Neural cell (in vitro differentiated cells): ENCODE results near the gene SH3RF3. TPM values are rescaled to one million over a fixed set of nuclear protein-coding genes. Genes with fewer than 3 reads are reported as not detected.

Experiments used
- H2AFZ ChIP-seq: fragments of 200-600, 300-800 bp; sonication (generic), shearing (Covaris generic); 2 replicates; pipeline ENCODE4 v1.6.0; 2014; ENCODE audit warnings: low read depth, mild to moderate bottlenecking, antibody characterized with exemption, low read length, moderate library complexity
- H3F3A ChIP-seq: fragments of 200-600 bp; shearing (Covaris generic); 2 replicates; pipeline ENCODE4 v1.6.1; 2016; ENCODE audit warnings: mild to moderate bottlenecking, moderate library complexity, mixed read lengths, antibody characterized with exemption, low read length; ENCODE audit not compliant: insufficient read depth, poor library complexity, severe bottlenecking
- H3K27ac ChIP-seq: fragments of 200-600, 300-800 bp; sonication (generic), shearing (Covaris generic); 2 replicates; pipeline ENCODE4 v1.5.1; 2014; ENCODE audit warnings: mild to moderate bottlenecking, low read length, moderate library complexity
- H3K27me3 ChIP-seq: fragments of 300-800, 200-600 bp; sonication (generic), shearing (Covaris generic); 2 replicates; pipeline ENCODE4 v1.6.0; 2014; ENCODE audit warnings: mild to moderate bottlenecking, low read depth, low read length, moderate library complexity; ENCODE audit not compliant: insufficient read depth
- H3K36me3 ChIP-seq: fragments of 300-800, 200-600 bp; sonication (generic), shearing (Covaris generic); 2 replicates; pipeline ENCODE4 v1.5.1; 2014; ENCODE audit warnings: mild to moderate bottlenecking, antibody characterized with exemption, low read length, moderate library complexity; ENCODE audit not compliant: insufficient read depth
- H3K4me2 ChIP-seq: fragments of 300-800, 200-600 bp; sonication (generic), shearing (Covaris generic); 2 replicates; pipeline ENCODE4 v1.6.0; 2014; ENCODE audit warnings: mild to moderate bottlenecking, low read length
- H3K4me3 ChIP-seq: fragments of 300-800, 200-600 bp; sonication (generic), shearing (Covaris generic); 2 replicates; pipeline ENCODE4 v1.5.1; 2014; ENCODE audit warnings: mild to moderate bottlenecking, low read length, moderate library complexity
- H3K79me2 ChIP-seq: fragments of 200-600 bp; shearing (Covaris generic); replicated peaks from 2 replicates; pipeline ENCODE4 v1.6.0; 2014; ENCODE audit warnings: mild to moderate bottlenecking, low read length, moderate library complexity; ENCODE audit not compliant: insufficient read depth
- H3K9ac ChIP-seq: fragments of 300-800, 200-600 bp; sonication (generic), shearing (Covaris generic); 2 replicates; pipeline ENCODE4 v1.6.1; 2016; ENCODE audit warnings: mild to moderate bottlenecking, low read length, mixed read lengths
- H3K9me2 ChIP-seq: fragments of 200-600 bp; shearing (Covaris generic); 2 replicates; pipeline ENCODE4 v1.6.1; 2016; ENCODE audit warnings: mild to moderate bottlenecking, low read length, mixed read lengths; ENCODE audit not compliant: insufficient read depth
- H3K9me3 ChIP-seq: fragments of 200-600, 300-800 bp; sonication (generic), shearing (Covaris generic); 2 replicates; pipeline ENCODE4 v1.6.1; 2016; ENCODE audit warnings: mild to moderate bottlenecking, mixed run types, low read length, moderate library complexity, mixed read lengths
- H4K20me1 ChIP-seq: fragments of 200-600 bp; shearing (Covaris generic); 2 replicates; pipeline ENCODE4 v1.6.1; 2016; ENCODE audit warnings: mild to moderate bottlenecking, mixed run types; ENCODE audit not compliant: insufficient read depth
- EP300 ChIP-seq: fragments of 450-650 bp; conservative IDR thresholded peaks from 2 replicates; pipeline ENCODE4 v1.6.1; 2014; ENCODE audit warnings: antibody characterized with exemption, mild to moderate bottlenecking, moderate library complexity; ENCODE audit not compliant: poor library complexity, severe bottlenecking
- EZH2 ChIP-seq: fragments of 200-600, 300-800 bp; shearing (Covaris generic), sonication (generic); IDR thresholded peaks from 2 replicates; pipeline ENCODE4 v1.6.1; 2014; ENCODE audit warnings: antibody characterized with exemption, low read length, borderline replicate concordance, mild to moderate bottlenecking; ENCODE audit not compliant: insufficient read depth, poor library complexity, severe bottlenecking
- MXI1 ChIP-seq: fragments of 450-650 bp; conservative IDR thresholded peaks from 2 replicates; pipeline ENCODE4 v1.6.1; 2014; ENCODE audit warnings: antibody characterized with exemption, mild to moderate bottlenecking; ENCODE audit not compliant: poor library complexity, severe bottlenecking
- POLR2AphosphoS5 ChIP-seq: IDR thresholded peaks from 2 replicates; pipeline ENCODE4 v1.6.1; 2012
- RAD21 ChIP-seq: fragments of 450-650 bp; conservative IDR thresholded peaks from 2 replicates; pipeline ENCODE4 v1.6.1; 2014; ENCODE audit warnings: antibody characterized with exemption, mild to moderate bottlenecking, moderate library complexity
- SMC3 ChIP-seq: fragments of 450-650 bp; conservative IDR thresholded peaks from 2 replicates; pipeline ENCODE4 v1.6.1; 2014; ENCODE audit warnings: antibody characterized with exemption, mild to moderate bottlenecking, moderate library complexity; ENCODE audit not compliant: poor library complexity
- TAF1 ChIP-seq: IDR thresholded peaks from 2 replicates; pipeline ENCODE4 v1.6.1; 2012; ENCODE audit warnings: low read depth
- polyA plus RNA-seq: library from polyadenylated mRNA; depleted of rRNA; stranded (reverse); fragments of >200 nt; gene quantifications from 2 replicates; pipeline ENCODE4 v1.2.3, GENCODE V29; 2014
- TF ChIP-seq, protein P1 (sequence below): fragments of 450-650 bp; IDR thresholded peaks from 2 replicates; pipeline ENCODE4 v1.5.1; 2014; ENCODE audit warnings: antibody characterized with exemption, mild to moderate bottlenecking, moderate library complexity; ENCODE audit not compliant: poor library complexity, severe bottlenecking
- TF ChIP-seq, protein P2 (sequence below): IDR thresholded peaks from 2 replicates; pipeline ENCODE4 v1.6.1; 2012; ENCODE audit warnings: borderline replicate concordance

Gene SH3RF3
- polyA plus RNA-seq, 1 donor from 2014 or later, result 0.53 TPM

GRCh38 chr2:109177635-109178034 lies 48.6 kb downstream of the SH3RF3 start:
- no peak overlapping the region for H3K4me2 ChIP-seq
- H3K4me3 ChIP-seq, result no peak overlapping the region
- no peaks in the 10 kb centered on the region for H3F3A ChIP-seq
- H4K20me1 ChIP-seq, result no peaks in the 10 kb centered on the region
- H3K36me3 ChIP-seq, result no peaks in the 10 kb centered on the region
- no peak overlapping the region for H3K9ac ChIP-seq
- H3K27ac ChIP-seq, result no peak overlapping the region
- H3K27me3 ChIP-seq, result no peaks in the 10 kb centered on the region
- H3K9me2 ChIP-seq, result no peaks in the 10 kb centered on the region
- H3K9me3 ChIP-seq, result no peaks in the 10 kb centered on the region
- no peak overlapping the region for H2AFZ ChIP-seq
- TF ChIP-seq TAF1 (no peak), RAD21 (no peak), POLR2AphosphoS5 (no peak), SMC3 (no peak), EZH2 (no peak), EP300 (no peak), MXI1 (no peak)
- TF ChIP-seq, protein P1, sequence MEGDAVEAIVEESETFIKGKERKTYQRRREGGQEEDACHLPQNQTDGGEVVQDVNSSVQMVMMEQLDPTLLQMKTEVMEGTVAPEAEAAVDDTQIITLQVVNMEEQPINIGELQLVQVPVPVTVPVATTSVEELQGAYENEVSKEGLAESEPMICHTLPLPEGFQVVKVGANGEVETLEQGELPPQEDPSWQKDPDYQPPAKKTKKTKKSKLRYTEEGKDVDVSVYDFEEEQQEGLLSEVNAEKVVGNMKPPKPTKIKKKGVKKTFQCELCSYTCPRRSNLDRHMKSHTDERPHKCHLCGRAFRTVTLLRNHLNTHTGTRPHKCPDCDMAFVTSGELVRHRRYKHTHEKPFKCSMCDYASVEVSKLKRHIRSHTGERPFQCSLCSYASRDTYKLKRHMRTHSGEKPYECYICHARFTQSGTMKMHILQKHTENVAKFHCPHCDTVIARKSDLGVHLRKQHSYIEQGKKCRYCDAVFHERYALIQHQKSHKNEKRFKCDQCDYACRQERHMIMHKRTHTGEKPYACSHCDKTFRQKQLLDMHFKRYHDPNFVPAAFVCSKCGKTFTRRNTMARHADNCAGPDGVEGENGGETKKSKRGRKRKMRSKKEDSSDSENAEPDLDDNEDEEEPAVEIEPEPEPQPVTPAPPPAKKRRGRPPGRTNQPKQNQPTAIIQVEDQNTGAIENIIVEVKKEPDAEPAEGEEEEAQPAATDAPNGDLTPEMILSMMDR, result no peak
- TF ChIP-seq, protein P2, sequence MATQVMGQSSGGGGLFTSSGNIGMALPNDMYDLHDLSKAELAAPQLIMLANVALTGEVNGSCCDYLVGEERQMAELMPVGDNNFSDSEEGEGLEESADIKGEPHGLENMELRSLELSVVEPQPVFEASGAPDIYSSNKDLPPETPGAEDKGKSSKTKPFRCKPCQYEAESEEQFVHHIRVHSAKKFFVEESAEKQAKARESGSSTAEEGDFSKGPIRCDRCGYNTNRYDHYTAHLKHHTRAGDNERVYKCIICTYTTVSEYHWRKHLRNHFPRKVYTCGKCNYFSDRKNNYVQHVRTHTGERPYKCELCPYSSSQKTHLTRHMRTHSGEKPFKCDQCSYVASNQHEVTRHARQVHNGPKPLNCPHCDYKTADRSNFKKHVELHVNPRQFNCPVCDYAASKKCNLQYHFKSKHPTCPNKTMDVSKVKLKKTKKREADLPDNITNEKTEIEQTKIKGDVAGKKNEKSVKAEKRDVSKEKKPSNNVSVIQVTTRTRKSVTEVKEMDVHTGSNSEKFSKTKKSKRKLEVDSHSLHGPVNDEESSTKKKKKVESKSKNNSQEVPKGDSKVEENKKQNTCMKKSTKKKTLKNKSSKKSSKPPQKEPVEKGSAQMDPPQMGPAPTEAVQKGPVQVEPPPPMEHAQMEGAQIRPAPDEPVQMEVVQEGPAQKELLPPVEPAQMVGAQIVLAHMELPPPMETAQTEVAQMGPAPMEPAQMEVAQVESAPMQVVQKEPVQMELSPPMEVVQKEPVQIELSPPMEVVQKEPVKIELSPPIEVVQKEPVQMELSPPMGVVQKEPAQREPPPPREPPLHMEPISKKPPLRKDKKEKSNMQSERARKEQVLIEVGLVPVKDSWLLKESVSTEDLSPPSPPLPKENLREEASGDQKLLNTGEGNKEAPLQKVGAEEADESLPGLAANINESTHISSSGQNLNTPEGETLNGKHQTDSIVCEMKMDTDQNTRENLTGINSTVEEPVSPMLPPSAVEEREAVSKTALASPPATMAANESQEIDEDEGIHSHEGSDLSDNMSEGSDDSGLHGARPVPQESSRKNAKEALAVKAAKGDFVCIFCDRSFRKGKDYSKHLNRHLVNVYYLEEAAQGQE, result no peak
- no peaks in the 10 kb centered on the region for H3K79me2 ChIP-seq

DNA sequence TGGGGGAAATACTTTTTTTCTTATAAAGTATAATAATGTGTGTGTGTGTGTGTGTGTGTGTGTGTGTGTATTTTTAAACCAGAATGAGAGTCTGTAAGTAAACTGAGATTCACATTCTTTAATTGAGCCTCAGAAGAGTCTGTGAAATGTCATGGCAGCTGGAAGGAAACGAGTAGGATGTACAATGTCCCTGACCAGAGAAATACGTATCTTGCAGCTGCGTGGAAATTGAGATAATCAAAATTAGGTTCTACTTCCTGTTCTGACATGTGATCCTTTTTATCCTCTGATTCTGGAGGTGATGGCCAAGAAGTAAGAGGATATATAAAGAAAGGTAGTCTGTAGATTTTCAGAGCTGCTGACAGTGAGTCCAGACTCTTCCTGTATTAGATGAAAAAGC lies 50.0 kb downstream of the SH3RF3 start:
- Histone ChIP-seq H2AFZ (no peak overlapping the region), H3K9me2 (no peaks in the 10 kb centered on the region), H3K79me2 (no peaks in the 10 kb centered on the region), H3K4me3 (no peak overlapping the region), H3K9me3 (no peaks in the 10 kb centered on the region), H3K27ac (no peak overlapping the region), H3K27me3 (no peaks in the 10 kb centered on the region), H3K4me2 (no peak overlapping the region), H3F3A (no peaks in the 10 kb centered on the region), H3K36me3 (no peaks in the 10 kb centered on the region), H3K9ac (no peak overlapping the region), H4K20me1 (no peaks in the 10 kb centered on the region)
- no peak for TF ChIP-seq SMC3
- TF ChIP-seq TAF1, result no peak
- no peak for TF ChIP-seq MXI1
- TF ChIP-seq EZH2, result no peak
- TF ChIP-seq, protein P1, result no peak
- TF ChIP-seq, protein P2, result no peak
- TF ChIP-seq RAD21, result no peak
- no peak for TF ChIP-seq POLR2AphosphoS5
